B cell (primary cell): ENCODE results near the gene TIMP2. TPM values are rescaled to one million over a fixed set of nuclear protein-coding genes. Genes with fewer than 3 reads are reported as not detected.
A peak's percentile ranks its signal among the peaks of the same experiment; 100 is the strongest.

Experiments used
- ATAC-seq: fragments of 200-7000 bp; cut with Tn5 transposase; one replicate; pipeline ENCODE4 v1.10.0; 2021; ENCODE audit warnings: low read depth, mild to moderate bottlenecking, moderate number of reproducible peaks, moderate library complexity
- CTCF ChIA-PET: fragments of 350-600 bp; sonication (Branson Sonifier 250); formaldehyde crosslinking; loops from one replicate; lab custom pipeline; 2021; ENCODE audit warnings: antibody characterized with exemption, inconsistent platforms; lab: Charles Lee
- POLR2A ChIA-PET: fragments of 350-600 bp; sonication (Branson Sonifier 250); formaldehyde crosslinking; loops from one replicate; lab custom pipeline; 2021; ENCODE audit warnings: antibody characterized with exemption; lab: Charles Lee
- DNase-seq: peaks from one replicate; pipeline ENCODE4 v3.0.0; 2013
- H2AFZ ChIP-seq: 2 replicates; pipeline ENCODE4 v1.6.1; 2012; ENCODE audit warnings: mild to moderate bottlenecking, low read depth, low read length; ENCODE audit not compliant: insufficient read depth, poor library complexity, severe bottlenecking
- H3K27ac ChIP-seq, 2 donors: 1 replicate in 1 of 2; 2 replicates in 1 of 2; pipeline ENCODE4 v1.5.1; 2012 to 2013; ENCODE audit warnings: low read length in 2 of 2, mild to moderate bottlenecking in 2 of 2, moderate library complexity in 1 of 2
- H3K27me3 ChIP-seq, 4 experiments: fragments of 200-600 bp in 1 of 4; sonication (generic) in 1 of 4; replicated peaks in 1 of 4; 1 replicate in 2 of 4; 2 replicates in 2 of 4; pipeline versions ENCODE4 v1.6.1 to v1.7.0; 2013 to 2016; ENCODE audit warnings: low read length in 3 of 4, mild to moderate bottlenecking in 2 of 4, mixed read lengths in 1 of 4, moderate library complexity in 1 of 4; ENCODE audit not compliant: insufficient read depth in 4 of 4, control insufficient read depth in 3 of 4; ENCODE audit errors: control extremely low read depth in 1 of 4
- H3K36me3 ChIP-seq, 2 experiments: replicated peaks in 1 of 2; 1 replicate in 1 of 2; 2 replicates in 1 of 2; pipeline versions ENCODE4 v1.6.1 to v1.7.1; 2013; ENCODE audit warnings: low read length in 1 of 2; ENCODE audit not compliant: insufficient read depth in 2 of 2, control insufficient read depth in 1 of 2; ENCODE audit errors: control extremely low read depth in 1 of 2, extremely low read depth in 1 of 2
- H3K4me1 ChIP-seq, 2 donors: fragments of 200-600 bp in 1 of 2; sonication (generic) in 1 of 2; 1 replicate in 1 of 2; 2 replicates in 1 of 2; pipeline versions ENCODE4 v1.5.1 to v1.6.1; 2013 to 2017; ENCODE audit warnings: low read length in 2 of 2; ENCODE audit not compliant: control insufficient read depth in 2 of 2, insufficient read depth in 2 of 2
- H3K4me2 ChIP-seq: replicated peaks from 2 replicates; pipeline ENCODE3; 2012; ENCODE audit warnings: mild to moderate bottlenecking, low read depth, low read length; ENCODE audit not compliant: poor library complexity, severe bottlenecking
- H3K4me3 ChIP-seq, 5 experiments: fragments of 200-600 bp in 1 of 5; sonication (generic) in 1 of 5; 1 replicate in 3 of 5; 2 replicates in 2 of 5; pipeline versions ENCODE4 v1.5.1 to v1.7.0; 2011 to 2016; ENCODE audit warnings: low read length in 4 of 5, mild to moderate bottlenecking in 4 of 5, low read depth in 2 of 5, control low read depth in 1 of 5, moderate library complexity in 1 of 5; ENCODE audit not compliant: insufficient read depth in 1 of 5; ENCODE audit errors: control extremely low read depth in 1 of 5, extremely low read depth in 1 of 5
- H3K79me2 ChIP-seq: fragments of 200-600 bp; sonication (generic); one replicate; pipeline ENCODE4 v1.6.0; 2016; ENCODE audit warnings: low read length; ENCODE audit not compliant: control insufficient read depth, insufficient read depth
- H3K9ac ChIP-seq: fragments of 200-600 bp; sonication (generic); 2 replicates; pipeline ENCODE4 v1.6.1; 2017; ENCODE audit warnings: mild to moderate bottlenecking, low read length, moderate library complexity
- H3K9me3 ChIP-seq, 3 donors: one replicate each; pipeline versions ENCODE4 v1.6.1 to v1.7.1; 2013; ENCODE audit warnings: low read length in 2 of 3; ENCODE audit not compliant: control insufficient read depth in 2 of 3, insufficient read depth in 1 of 3; ENCODE audit errors: control extremely low read depth in 1 of 3
- H4K20me1 ChIP-seq: 2 replicates; pipeline ENCODE4 v1.6.0; 2012; ENCODE audit warnings: mild to moderate bottlenecking, low read length; ENCODE audit not compliant: insufficient read depth, control insufficient read depth, poor library complexity, severe bottlenecking
- H3K27ac Mint-ChIP-seq: one replicate; pipeline ENCODE4 v1.8.0; 2021; ENCODE audit warnings: mixed read lengths
- H3K27me3 Mint-ChIP-seq: one replicate; pipeline ENCODE4 v1.8.0; 2021; ENCODE audit warnings: mixed read lengths
- H3K4me1 Mint-ChIP-seq: one replicate; pipeline ENCODE4 v1.8.0; 2021; ENCODE audit warnings: mixed read lengths
- H3K4me3 Mint-ChIP-seq: one replicate; pipeline ENCODE4 v1.8.0; 2021; ENCODE audit warnings: mixed read lengths
- H3K9me3 Mint-ChIP-seq: one replicate; pipeline ENCODE4 v1.8.0; 2022; ENCODE audit warnings: mixed read lengths; ENCODE audit not compliant: insufficient read depth
- CTCF ChIP-seq: fragments of 200-600 bp; IDR thresholded peaks from one replicate; pipeline ENCODE4 v1.8.0; 2022; ENCODE audit warnings: antibody characterized with exemption, mild to moderate bottlenecking
- EZH2 ChIP-seq: IDR thresholded peaks from 2 replicates; pipeline ENCODE4 v1.6.1; 2012; ENCODE audit warnings: borderline replicate concordance, low read depth, mild to moderate bottlenecking, moderate library complexity, low read length; ENCODE audit not compliant: insufficient read depth, poor library complexity, severe bottlenecking
- WGBS: methylation state at CpG from one replicate; pipeline ENCODE4 v1.1.5; 2013; ENCODE audit warnings: missing lambda C conversion rate; ENCODE audit not compliant: insufficient coverage; 5-methylcytosine and 5-hydroxymethylcytosine counted together
- intact Hi-C: fragments of 100-400 bp; cut with micrococcal nuclease; formaldehyde crosslinking; loops from one replicate; pipeline ENCODE4 v1.10.0; 2022
- polyA plus RNA-seq: library from polyadenylated mRNA; depleted of rRNA; stranded (reverse); fragments of >200 nt; gene quantifications from 2 replicates; pipeline ENCODE4 v1.2.3, GENCODE V29; 2012
- total RNA-seq, 2 donors: library from RNA; stranded (reverse); fragments of 120-200 nt in 1 of 2; gene quantifications; 1 replicate in 1 of 2; 2 replicates in 1 of 2; pipeline versions ENCODE4 v1.2.3 to v1.2.4, GENCODE V29; 2013 to 2022

The TIMP2 gene
- total and polyA plus RNA-seq, 2 donors (not counting 1 experiment from before 2014, with no cell fraction given) = 4.8 to 10.0 TPM

- peak overlapping the region; percentile 64 for H3K4me2 ChIP-seq
Observed at GRCh38 chr17:78882540-78883088, 42.6 kb downstream of the TIMP2 start.

More at GRCh38 chr17:78882540-78883088, 42.6 kb downstream of the TIMP2 start:
- Histone ChIP-seq H3K4me1 (peaks cover 28 to 37% of the 10 kb centered on the region in 2 donors), H2AFZ (peak overlapping the region; percentile 73), H3K27ac (peak overlapping the region; percentile 32 to 46), H3K9me3 (no peaks in the 10 kb centered on the region), H4K20me1 (no peaks in the 10 kb centered on the region), H3K9ac (peak overlapping the region; percentile 46), H3K79me2 (peaks cover 12% of the 10 kb centered on the region), H3K4me3 (peak overlapping the region in 3 of 5 experiments; percentile 6 to 21 (median 15)), H3K27me3 (peaks cover 0 to 8% (median 0%) of the 10 kb centered on the region in 4 experiments), H3K36me3 (no peaks in the 10 kb centered on the region)
- H3K9me3 Mint-ChIP-seq = no peaks in the 10 kb centered on the region
- peak overlapping the region; percentile 66 for H3K4me3 Mint-ChIP-seq
- ChIA-PET CTCF (interaction anchor here (1.7 kb wide), 1 partner anchor 17 kb away, joined by 5 read pairs; no protein-coding TSS in a partner anchor), POLR2A (no interaction called here)
- DNase-seq = no peak
- intact Hi-C loops = no loop called here
- peaks cover 14% of the 10 kb centered on the region for H3K27me3 Mint-ChIP-seq
- TF ChIP-seq EZH2 (no peak), CTCF (no peak)
- peak; percentile 34 for ATAC-seq
- peaks cover 31% of the 10 kb centered on the region for H3K4me1 Mint-ChIP-seq
- WGBS = 41% methylated on average over 10 of the region's 14 CpGs
- H3K27ac Mint-ChIP-seq = peak overlapping the region; percentile 20
